H9 (cell line): ENCODE results near the gene PARK7. TPM values are rescaled to one million over a fixed set of nuclear protein-coding genes. Genes with fewer than 3 reads are reported as not detected.

Experiments
- DNase-seq: peaks from one replicate; pipeline ENCODE4 v3.0.0-alpha.2; 2017
- H2AFZ ChIP-seq: one replicate; pipeline ENCODE4 v1.6.1; 2013; ENCODE audit warnings: mild to moderate bottlenecking, low read length, control low read depth, moderate library complexity
- H2AK5ac ChIP-seq: 2 replicates; pipeline ENCODE4 v1.6.1; 2013; ENCODE audit warnings: low read length, control low read depth, mixed read lengths; ENCODE audit not compliant: insufficient read length
- H2BK120ac ChIP-seq: one replicate; pipeline ENCODE4 v1.6.1; 2013; ENCODE audit warnings: low read depth, mild to moderate bottlenecking, low read length, control low read depth, inconsistent platforms; ENCODE audit not compliant: poor library complexity, severe bottlenecking
- H2BK12ac ChIP-seq: 2 replicates; pipeline ENCODE4 v1.6.1; 2013; ENCODE audit warnings: low read length, control low read depth, mixed read lengths, low read depth; ENCODE audit not compliant: insufficient read length
- H2BK15ac ChIP-seq: 2 replicates; pipeline ENCODE4 v1.6.1; 2013; ENCODE audit warnings: low read depth, low read length, control low read depth
- H2BK20ac ChIP-seq: one replicate; pipeline ENCODE4 v1.6.1; 2013; ENCODE audit warnings: low read depth, mild to moderate bottlenecking, low read length, control low read depth, inconsistent platforms; ENCODE audit not compliant: poor library complexity, severe bottlenecking
- H2BK5ac ChIP-seq: 2 replicates; pipeline ENCODE4 v1.6.1; 2013; ENCODE audit warnings: low read length, control low read depth, mixed read lengths; ENCODE audit not compliant: insufficient read length
- H3K14ac ChIP-seq: 2 replicates; pipeline ENCODE4 v1.6.1; 2013; ENCODE audit warnings: low read length, control low read depth; ENCODE audit not compliant: insufficient read depth
- H3K18ac ChIP-seq: 2 replicates; pipeline ENCODE4 v1.6.1; 2013; ENCODE audit warnings: low read depth, mild to moderate bottlenecking, mixed read lengths, low read length, control low read depth; ENCODE audit not compliant: insufficient read length
- H3K23ac ChIP-seq: 2 replicates; pipeline ENCODE4 v1.6.1; 2013; ENCODE audit warnings: low read length, control low read depth, mixed read lengths, low read depth; ENCODE audit not compliant: insufficient read length
- H3K23me2 ChIP-seq: 2 replicates; pipeline ENCODE4 v1.6.1; 2013; ENCODE audit warnings: low read depth, mild to moderate bottlenecking, mixed read lengths, low read length, control low read depth; ENCODE audit not compliant: insufficient read length, poor library complexity, severe bottlenecking
- H3K27ac ChIP-seq: 2 replicates; pipeline ENCODE4 v1.5.1; 2013; ENCODE audit warnings: low read length, control low read depth, mixed read lengths, low read depth; ENCODE audit not compliant: insufficient read length
- H3K27me3 ChIP-seq: 2 replicates; pipeline ENCODE4 v1.6.1; 2013; ENCODE audit warnings: low read length, control low read depth, inconsistent platforms; ENCODE audit not compliant: insufficient read depth
- H3K4ac ChIP-seq: 2 replicates; pipeline ENCODE4 v1.6.1; 2013; ENCODE audit warnings: low read depth, mild to moderate bottlenecking, control low read depth, inconsistent platforms, low read length, moderate library complexity
- H3K4me1 ChIP-seq: 2 replicates; pipeline ENCODE4 v1.6.1; 2013; ENCODE audit warnings: low read length, control low read depth, inconsistent platforms; ENCODE audit not compliant: insufficient read depth
- H3K4me2 ChIP-seq: 2 replicates; pipeline ENCODE4 v1.6.1; 2013; ENCODE audit warnings: low read length, control low read depth, mixed read lengths; ENCODE audit not compliant: insufficient read length, insufficient read depth
- H3K56ac ChIP-seq: 2 replicates; pipeline ENCODE4 v1.6.1; 2013; ENCODE audit warnings: low read depth, mild to moderate bottlenecking, mixed read lengths, low read length, control low read depth; ENCODE audit not compliant: insufficient read length
- H3K79me1 ChIP-seq: 2 replicates; pipeline ENCODE4 v1.6.1; 2013; ENCODE audit warnings: low read depth, mild to moderate bottlenecking, moderate library complexity, low read length, control low read depth, inconsistent platforms; ENCODE audit not compliant: insufficient read depth, poor library complexity, severe bottlenecking
- H3K79me2 ChIP-seq: 2 replicates; pipeline ENCODE4 v1.6.1; 2013; ENCODE audit warnings: low read length, control low read depth, inconsistent platforms; ENCODE audit not compliant: insufficient read depth
- H3K9ac ChIP-seq: 2 replicates; pipeline ENCODE4 v1.6.1; 2013; ENCODE audit warnings: low read length, control low read depth, mixed read lengths; ENCODE audit not compliant: insufficient read length; ENCODE audit errors: extremely low read depth
- H3K9me3 ChIP-seq: one replicate; pipeline ENCODE4 v1.6.1; 2013; ENCODE audit warnings: low read depth, low read length, inconsistent platforms; ENCODE audit not compliant: control insufficient read depth
- H3T11ph ChIP-seq: one replicate; pipeline ENCODE4 v1.6.1; 2013; ENCODE audit warnings: mild to moderate bottlenecking, low read length, control low read depth, inconsistent platforms
- H4K20me1 ChIP-seq: one replicate; pipeline ENCODE4 v1.6.1; 2013; ENCODE audit not compliant: control insufficient read depth, insufficient read length, insufficient read depth
- H4K5ac ChIP-seq: 2 replicates; pipeline ENCODE4 v1.6.1; 2013; ENCODE audit warnings: low read depth, mild to moderate bottlenecking, mixed read lengths, low read length, control low read depth; ENCODE audit not compliant: insufficient read length
- H4K8ac ChIP-seq: replicated peaks from 2 replicates; pipeline ENCODE4 v1.6.1; 2013; ENCODE audit warnings: low read length, control low read depth, mixed read lengths, low read depth; ENCODE audit not compliant: insufficient read length
- H4K91ac ChIP-seq: 2 replicates; pipeline ENCODE4 v1.6.1; 2013; ENCODE audit warnings: low read depth, mild to moderate bottlenecking, moderate library complexity, mixed read lengths, low read length, control low read depth; ENCODE audit not compliant: insufficient read length
- H3K27ac Mint-ChIP-seq, 3 experiments: 2 replicates in 2 of 3; 3 replicates in 1 of 3; pipeline ENCODE4 v1.8.0; 2020 to 2021; ENCODE audit warnings: mixed read lengths in 3 of 3, mild to moderate bottlenecking in 1 of 3, moderate library complexity in 1 of 3
- H3K27me3 Mint-ChIP-seq: 2 replicates; pipeline ENCODE4 v1.8.0; 2021; ENCODE audit warnings: low read depth, mild to moderate bottlenecking, moderate library complexity, mixed read lengths
- H3K36me3 Mint-ChIP-seq, 3 experiments: 2 replicates in 2 of 3; 3 replicates in 1 of 3; pipeline ENCODE4 v1.8.0; 2020 to 2021; ENCODE audit warnings: low read depth in 3 of 3, mixed read lengths in 3 of 3; ENCODE audit not compliant: insufficient read depth in 1 of 3
- H3K4me1 Mint-ChIP-seq, 2 experiments: 2 replicates each; pipeline ENCODE4 v1.8.0; 2020; ENCODE audit warnings: mixed read lengths in 2 of 2
- H3K4me3 Mint-ChIP-seq, 2 experiments: 2 replicates in 1 of 2; 3 replicates in 1 of 2; pipeline ENCODE4 v1.8.0; 2020 to 2021; ENCODE audit warnings: mild to moderate bottlenecking in 2 of 2, mixed read lengths in 2 of 2, moderate library complexity in 1 of 2
- H3K9me3 Mint-ChIP-seq, 2 experiments: 2 replicates in 1 of 2; 3 replicates in 1 of 2; pipeline ENCODE4 v1.8.0; 2020; ENCODE audit warnings: mild to moderate bottlenecking in 2 of 2, mixed read lengths in 2 of 2, moderate library complexity in 1 of 2
- CTCF ChIP-seq: fragments of 200-600 bp; sonication (generic); conservative IDR thresholded peaks from 3 replicates; pipeline ENCODE4 v1.8.0; 2021; ENCODE audit warnings: antibody characterized with exemption, mild to moderate bottlenecking
- WGBS: extraction: QIAGEN DNeasy Blood & Tissue Kit; methylation state at CpG from one replicate; pipeline ENCODE4 v1.1.7; 2013; ENCODE audit warnings: missing lambda C conversion rate, low lambda C conversion rate, mixed read lengths; ENCODE audit not compliant: insufficient read length; ENCODE audit errors: extremely low coverage; 5-methylcytosine and 5-hydroxymethylcytosine counted together
- total RNA-seq: library from RNA; stranded (reverse); gene quantifications from 2 replicates; pipeline ENCODE4 v1.2.1, GENCODE V29; 2021

PARK7 gene
- total RNA-seq, 1 experiment from 2014 or later: 370 TPM

- H3K27me3 Mint-ChIP-seq: no peaks in the 10 kb centered on the region
- H3K36me3 Mint-ChIP-seq: peaks cover 12 to 14% (median 12%) of the 10 kb centered on the region in 3 experiments; a peak in 6 of 7 replicates
- H2AFZ ChIP-seq: no peak overlapping the region
- no CpG with 5 or more reads among the region's 3 CpGs for WGBS
- H3K4me2 ChIP-seq: peak overlapping the region; percentile 12
- no peak overlapping the region for H3K23ac ChIP-seq
- H2BK120ac ChIP-seq: no peak overlapping the region
- H2BK20ac ChIP-seq: no peak overlapping the region
- no peak overlapping the region for H2AK5ac ChIP-seq
- H3T11ph ChIP-seq: no peak overlapping the region
- DNase-seq: no peak
- no peak overlapping the region for H2BK12ac ChIP-seq
- H2BK15ac ChIP-seq: no peak overlapping the region
- H3K14ac ChIP-seq: no peak overlapping the region
- H3K27me3 ChIP-seq: no peaks in the 10 kb centered on the region
- peaks cover 9% of the 10 kb centered on the region; the same call in 1 of the 2 replicates for H3K4me1 ChIP-seq
- no peaks in the 10 kb centered on the region for H3K9me3 Mint-ChIP-seq
- no peak overlapping the region for H4K5ac ChIP-seq
- H3K79me1 ChIP-seq: peaks cover 8% of the 10 kb centered on the region
- H3K27ac Mint-ChIP-seq: peak overlapping the region; percentile 25 to 70 (median 26); a peak in 6 of 7 replicates
- no peak overlapping the region for H2BK5ac ChIP-seq
- peak overlapping the region in 1 of 2 experiments; percentile 36; a peak in 2 of 5 replicates for H3K4me3 Mint-ChIP-seq
- H3K4ac ChIP-seq: no peak overlapping the region
- no peak overlapping the region for H3K27ac ChIP-seq
- H4K20me1 ChIP-seq: no peaks in the 10 kb centered on the region
- H3K9me3 ChIP-seq: no peaks in the 10 kb centered on the region
- no peaks in the 10 kb centered on the region for H3K23me2 ChIP-seq
- peaks cover 71 to 85% of the 10 kb centered on the region in 2 experiments for H3K4me1 Mint-ChIP-seq
- H4K91ac ChIP-seq: no peak overlapping the region
- H3K79me2 ChIP-seq: peaks cover 52% of the 10 kb centered on the region; the same call in 1 of the 2 replicates
- H4K8ac ChIP-seq: no peak overlapping the region
- no peak overlapping the region for H3K9ac ChIP-seq
- no peak for TF ChIP-seq CTCF
- H3K18ac ChIP-seq: no peak overlapping the region
- no peak overlapping the region for H3K56ac ChIP-seq
These were observed 57.1 kb downstream of the PARK7 start for GRCh38 chr1:8018492-8019228.
